HG03460 (cell line): ENCODE data around the gene PIGZ.
A peak's percentile ranks its signal among the peaks of the same experiment; 100 is the strongest.

Source experiments
- ATAC-seq: cut with Tn5 transposase; IDR thresholded peaks from one replicate; pipeline ENCODE4 v1.9.1; 2021; ENCODE audit not compliant: unreplicated experiment

Gene PIGZ

GRCh38 chr3:196983186-196983585, 14.6 kb upstream of the PIGZ start:
- no peak for ATAC-seq

- no peak for ATAC-seq
Observed at GRCh38 chr3:196981657-196982056, 13.0 kb upstream of the PIGZ start.

DNA sequence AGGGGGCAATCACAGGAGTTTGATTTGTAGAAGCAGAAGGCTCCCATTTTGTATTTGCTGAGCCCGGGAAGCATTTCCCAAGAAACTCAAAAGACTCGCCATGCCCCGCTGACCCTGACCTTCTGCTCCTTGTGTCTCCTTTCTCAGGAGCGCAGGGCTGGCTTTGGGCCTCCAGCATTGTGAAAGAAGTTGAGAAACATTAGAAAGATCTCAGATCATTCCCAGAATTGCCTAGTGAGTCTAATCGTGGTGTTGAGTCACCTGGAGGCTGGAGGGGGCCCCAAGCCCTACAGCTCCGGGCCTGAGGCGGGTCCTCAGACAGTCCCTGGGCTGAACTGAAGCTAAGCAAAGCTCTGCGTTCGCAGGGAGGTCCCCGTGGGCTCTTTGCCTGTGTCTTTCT, 10.9 kb upstream of the PIGZ start:
- no peak for ATAC-seq

DNA sequence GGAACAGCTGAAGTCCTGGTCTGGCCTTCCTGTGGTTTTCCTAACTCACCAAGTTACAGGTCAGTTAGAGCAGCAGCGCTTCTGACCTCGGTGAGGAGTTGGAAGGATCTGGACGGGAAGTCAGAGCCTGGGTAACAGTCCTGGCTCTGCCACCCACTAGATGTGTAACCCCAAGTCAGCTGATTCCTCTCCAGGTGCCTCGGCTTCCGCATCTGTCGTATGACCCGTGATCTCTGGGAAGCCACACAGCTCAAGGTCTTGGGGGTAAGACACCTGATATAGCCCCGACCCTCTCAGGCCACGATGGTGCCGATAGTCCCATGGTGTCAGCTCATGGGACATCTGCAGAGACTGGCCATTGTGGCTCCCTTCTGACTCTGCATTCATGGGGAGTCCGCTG, 8.3 kb upstream of the PIGZ start:
- no peak for ATAC-seq

- no peak for ATAC-seq
Observed at GRCh38 chr3:196975349-196975748, 6.7 kb upstream of the PIGZ start.

- no peak for ATAC-seq
Observed at GRCh38 chr3:196974661-196975060, 6.0 kb upstream of the PIGZ start.

DNA sequence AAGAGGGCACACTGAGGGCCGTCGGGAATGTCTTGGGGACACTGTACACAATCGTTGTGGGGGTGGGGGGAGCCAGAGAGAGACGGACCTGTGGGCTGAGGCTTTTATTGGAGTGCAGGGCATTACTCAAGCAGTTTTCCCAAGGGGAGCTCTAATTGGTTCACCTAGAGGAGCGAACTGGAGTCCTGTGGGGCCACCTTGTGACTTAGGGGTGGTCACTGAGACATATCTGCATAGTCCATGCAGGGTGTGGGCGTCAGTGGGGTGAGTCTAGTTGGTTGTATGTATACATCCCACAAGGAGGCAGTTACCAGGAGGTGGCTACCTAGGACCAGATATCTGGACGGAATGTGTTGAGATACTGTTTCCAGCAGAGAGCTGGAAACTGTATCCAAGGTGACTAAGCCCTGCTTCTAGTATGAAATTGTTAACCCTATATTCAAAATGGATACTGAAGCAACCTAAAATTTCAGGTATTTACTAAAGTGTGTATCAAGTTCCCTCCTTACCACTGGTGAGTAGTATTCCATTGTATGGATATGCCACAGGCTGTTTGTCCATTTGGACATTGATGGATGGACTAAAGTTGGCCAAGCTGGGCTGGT, 2.6 kb upstream of the PIGZ start:
- no peak for ATAC-seq

DNA sequence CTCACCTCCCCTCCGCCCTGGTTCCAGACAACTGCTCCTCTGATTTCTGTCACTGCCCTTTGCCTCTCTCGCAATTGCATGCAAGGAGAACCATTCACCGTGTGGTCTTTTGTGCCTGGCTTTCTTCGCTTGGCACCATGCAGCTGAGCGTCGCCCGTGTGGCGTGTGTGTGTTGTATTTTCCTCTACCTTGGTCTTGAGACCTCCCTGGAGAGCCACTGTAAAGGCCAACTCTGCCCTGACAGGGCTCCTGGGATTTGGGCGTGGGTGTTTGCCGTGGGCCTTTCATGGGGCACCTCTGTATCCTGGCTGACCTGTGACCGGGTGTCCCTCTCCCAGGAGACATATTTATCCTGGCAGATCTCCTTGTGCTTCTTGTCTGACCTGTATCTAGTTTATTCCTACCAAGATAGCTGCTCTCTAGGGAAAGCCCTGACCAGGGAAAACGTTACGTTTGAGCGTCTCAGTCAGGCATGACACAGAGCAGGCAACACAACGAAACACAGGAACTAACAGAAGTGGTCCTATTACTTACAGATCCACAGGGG, 2.0 kb upstream of the PIGZ start:
- ATAC-seq: no peak

GRCh38 chr3:196969660-196970546, 1.3 kb upstream of the PIGZ start:
- ATAC-seq: peak; percentile 48

DNA sequence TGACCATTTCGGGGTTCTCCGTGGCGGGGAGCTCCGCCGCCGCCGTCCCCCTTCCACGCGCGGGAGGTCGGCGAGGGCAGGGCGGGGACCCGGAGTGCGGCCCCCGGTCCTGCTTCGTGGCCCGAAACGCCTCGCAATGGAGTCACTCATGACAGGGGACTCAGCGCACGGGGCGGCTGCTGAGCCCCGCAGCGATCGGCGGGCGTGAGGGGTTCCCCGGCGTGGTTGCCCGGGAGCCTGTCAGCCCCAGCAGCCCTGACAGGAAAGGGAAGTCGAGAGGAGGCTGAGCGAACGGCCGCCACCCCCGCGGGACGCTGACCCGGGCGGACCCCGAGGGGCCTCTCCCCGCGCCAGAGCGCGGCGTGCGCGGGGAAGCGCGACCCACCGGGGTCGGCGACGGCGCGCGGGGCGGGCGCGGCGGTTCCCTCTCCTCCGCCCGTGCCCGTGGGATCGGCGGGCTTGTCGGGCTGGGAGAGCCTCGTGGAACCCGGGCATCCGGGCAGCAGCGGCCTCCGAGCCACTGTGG, 564 bp upstream of the PIGZ start:
- ATAC-seq: peak; percentile 48

DNA sequence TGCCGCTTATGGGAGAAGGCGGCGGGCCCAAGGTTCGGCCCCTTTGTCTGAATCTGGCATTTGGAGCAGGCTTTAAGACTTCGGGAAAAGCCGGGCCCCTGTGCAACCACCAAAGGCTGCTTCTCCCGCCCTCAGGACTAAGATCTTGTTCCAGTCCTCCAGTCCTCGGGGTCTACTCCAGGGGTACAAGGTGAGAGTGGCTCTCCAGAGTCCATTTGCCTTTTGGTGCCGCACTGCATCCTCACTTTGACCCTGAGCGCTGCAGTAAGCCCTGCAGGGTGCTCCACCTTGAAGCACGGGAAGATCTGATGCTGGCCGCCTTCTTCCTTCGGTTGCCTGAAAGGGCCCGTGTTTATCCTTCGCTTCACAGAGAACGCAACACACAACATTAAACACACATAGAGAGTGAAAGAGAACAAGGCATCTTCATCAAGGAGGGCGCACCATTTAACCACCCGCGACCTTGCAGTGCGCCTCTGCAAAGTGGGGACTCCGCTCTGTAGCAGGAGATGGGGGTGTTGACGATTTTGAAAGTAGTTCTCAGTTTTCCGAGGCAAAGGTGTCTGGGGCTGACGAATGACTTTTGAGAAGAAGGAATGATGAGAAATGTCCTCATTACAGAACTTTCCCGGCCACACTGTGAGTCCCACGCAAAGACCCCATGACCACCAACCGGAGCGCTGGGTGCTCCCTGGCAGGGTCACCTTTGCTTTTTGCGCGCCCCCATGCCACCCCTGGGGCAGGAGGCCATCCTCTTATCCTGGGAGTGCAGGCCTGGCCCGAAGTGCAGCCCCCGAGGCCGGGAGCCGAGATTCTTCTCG, 1.0 kb downstream of the PIGZ start:
- no peak for ATAC-seq

DNA sequence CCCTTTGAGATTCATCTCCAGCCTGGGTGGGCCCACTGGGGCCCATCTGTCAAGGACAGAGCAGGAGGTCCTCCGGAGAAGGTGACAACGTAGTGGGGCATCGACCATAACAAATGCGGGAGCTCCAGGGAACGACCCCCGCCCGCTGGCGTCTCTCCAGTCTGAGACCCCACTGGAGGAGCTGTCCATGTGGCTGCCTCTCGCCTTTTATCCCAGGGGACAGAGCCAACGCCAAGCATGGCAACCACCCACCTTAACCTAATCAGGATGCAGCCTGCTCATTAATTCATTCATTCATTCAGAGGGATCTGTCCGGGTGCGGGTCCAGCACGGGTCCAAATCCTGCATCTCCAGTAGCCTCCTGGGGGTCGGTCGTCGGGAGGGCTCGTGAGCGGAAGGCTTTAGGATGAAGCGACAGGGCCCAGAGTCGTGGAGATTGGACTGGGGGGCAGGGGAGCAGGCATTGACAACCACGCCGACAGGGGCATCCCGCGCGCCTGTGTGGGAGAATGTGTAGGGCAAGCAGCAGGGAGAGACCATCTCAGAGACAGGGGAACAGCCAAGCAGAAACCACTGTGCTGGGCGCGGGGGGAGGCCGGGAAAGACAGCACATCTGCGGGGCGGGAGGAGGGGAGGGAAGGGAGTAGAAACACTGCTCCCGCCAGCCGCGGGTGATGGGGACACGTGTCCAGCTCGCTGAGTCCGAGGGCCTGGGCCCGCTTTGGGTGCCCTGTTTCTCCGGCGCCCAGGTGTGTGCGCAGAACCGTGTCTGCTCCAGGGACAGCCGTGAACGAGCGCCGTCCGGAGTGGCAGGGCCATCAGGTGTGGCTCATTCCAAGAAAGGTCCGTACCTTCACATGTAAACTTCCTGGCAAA, 1.9 kb downstream of the PIGZ start:
- no peak for ATAC-seq

DNA sequence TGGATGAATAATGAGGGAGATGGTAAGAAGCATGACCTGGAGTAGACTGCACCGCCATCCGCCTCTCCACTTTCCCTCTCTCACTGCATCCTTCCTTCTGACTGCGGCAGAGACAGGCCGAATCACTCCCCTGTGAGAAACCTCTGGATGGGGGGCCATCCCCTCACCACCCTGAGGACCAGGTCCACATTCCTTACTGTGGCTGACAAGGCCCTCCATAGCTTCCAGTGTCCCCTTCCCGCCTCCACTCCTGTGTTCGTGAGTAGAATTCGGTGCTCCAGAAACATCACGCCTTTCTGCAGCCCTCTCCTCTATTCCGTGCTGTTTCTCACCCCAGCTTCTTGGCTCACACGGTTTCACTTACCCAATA, 2.8 kb downstream of the PIGZ start:
- no peak for ATAC-seq

DNA sequence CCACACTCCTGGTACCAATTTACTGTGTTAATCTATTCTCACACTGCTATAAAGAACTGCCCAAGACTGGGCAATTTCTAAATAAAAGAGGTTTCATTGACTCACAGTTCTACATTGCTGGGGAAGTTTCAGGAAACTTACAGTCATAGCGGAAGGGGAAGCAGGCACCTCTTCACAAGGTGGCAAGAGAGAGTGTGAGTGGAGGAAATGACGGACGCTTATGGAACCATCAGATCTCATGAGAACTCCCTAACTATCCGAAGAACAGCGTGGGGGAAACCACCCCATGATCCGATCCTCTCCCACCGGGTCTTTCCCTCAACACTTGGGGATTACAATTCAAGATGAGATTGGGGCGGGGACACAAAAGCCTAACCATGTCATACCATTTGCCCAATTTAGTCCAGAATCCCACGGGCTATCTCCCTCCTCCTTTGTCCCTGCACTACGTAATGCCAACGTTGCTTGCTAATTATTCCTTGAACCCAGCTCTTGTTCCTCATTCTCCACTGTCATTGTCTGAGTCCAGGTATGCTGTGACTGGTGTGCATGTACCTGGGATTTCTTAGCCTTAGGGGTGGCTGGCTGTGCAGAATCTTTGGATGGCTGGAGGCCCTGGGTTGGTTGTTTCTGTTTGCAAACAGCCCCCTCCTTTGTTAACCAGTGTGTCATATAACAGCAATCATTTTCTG, 3.4 kb downstream of the PIGZ start:
- ATAC-seq: no peak

DNA sequence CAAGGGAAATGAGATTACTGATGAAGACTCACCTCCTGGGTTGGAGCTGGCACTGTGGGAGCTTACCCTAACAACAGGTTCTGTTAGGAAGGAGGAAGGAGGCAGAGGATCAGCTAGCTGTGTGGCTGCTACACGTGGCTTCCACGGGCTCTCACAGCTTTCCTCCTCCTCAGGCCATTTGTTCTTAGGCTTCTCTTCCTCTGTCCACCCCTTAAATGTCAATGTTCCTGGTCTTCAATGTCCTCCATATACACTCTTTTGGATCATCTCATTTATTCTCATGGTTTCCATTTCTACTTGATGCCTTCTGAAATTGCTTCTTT, 5.0 kb downstream of the PIGZ start:
- ATAC-seq: no peak

- ATAC-seq: no peak
Observed at GRCh38 chr3:196962930-196963630, 5.6 kb downstream of the PIGZ start.

GRCh38 chr3:196962108-196962929, 6.3 kb downstream of the PIGZ start:
- ATAC-seq: no peak

DNA sequence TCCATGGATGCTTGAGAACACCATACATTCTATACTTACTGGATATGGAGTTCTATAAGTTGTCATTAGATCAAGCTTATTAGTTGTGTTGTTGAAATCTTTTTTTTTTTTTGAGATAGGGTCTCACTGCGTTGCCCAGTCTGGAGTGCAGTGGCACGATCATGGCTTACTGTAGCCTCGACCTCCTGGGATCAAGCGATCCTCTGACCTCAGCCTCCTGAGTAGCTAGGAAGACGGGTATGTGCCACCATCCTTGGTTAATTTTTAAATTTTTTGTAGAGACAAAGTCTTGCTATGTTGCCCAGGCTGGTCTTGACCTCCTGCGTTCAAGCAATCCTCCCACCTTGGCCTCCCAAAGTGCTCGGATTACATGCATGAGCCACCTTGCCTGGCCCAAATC, 13.8 kb downstream of the PIGZ start:
- no peak for ATAC-seq
